MM.1S (cell line): Measurements from ENCODE around the gene FGD4.

Experiments used
- EZH2 ChIP-seq: fragments of 300-600 bp; sonication (generic); optimal IDR thresholded peaks from 2 replicates; pipeline ENCODE3; 2017; ENCODE audit warnings: low read depth, mild to moderate bottlenecking, antibody characterized with exemption, low read length, mixed read lengths
- TF ChIP-seq, protein P1 (sequence below): fragments of 300-600 bp; sonication (generic); IDR thresholded peaks from 2 replicates; pipeline ENCODE4 v1.5.1; 2016; ENCODE audit warnings: antibody characterized with exemption, low read length, mixed read lengths

DNA sequence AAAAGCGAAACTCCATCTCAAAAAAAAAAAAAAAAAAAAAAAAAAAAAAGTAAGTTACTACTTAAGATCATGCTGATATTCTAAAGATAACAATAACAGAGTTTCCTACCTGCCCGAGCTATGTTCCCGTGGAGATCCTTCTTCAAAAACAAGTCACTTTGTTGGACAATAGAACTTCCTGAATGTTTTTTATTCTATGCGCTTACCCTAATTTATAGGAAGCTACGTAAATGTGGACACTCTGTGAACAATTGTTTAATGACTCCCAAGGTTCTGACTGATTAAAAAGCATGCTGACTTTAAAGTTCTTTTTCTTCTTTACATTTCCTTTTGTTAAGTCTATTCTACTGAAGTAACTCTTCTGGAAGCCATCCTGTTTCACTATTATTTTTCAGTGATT is 52.5 kb downstream of the FGD4 start:
- no peak for TF ChIP-seq EZH2
- TF ChIP-seq, protein P1, sequence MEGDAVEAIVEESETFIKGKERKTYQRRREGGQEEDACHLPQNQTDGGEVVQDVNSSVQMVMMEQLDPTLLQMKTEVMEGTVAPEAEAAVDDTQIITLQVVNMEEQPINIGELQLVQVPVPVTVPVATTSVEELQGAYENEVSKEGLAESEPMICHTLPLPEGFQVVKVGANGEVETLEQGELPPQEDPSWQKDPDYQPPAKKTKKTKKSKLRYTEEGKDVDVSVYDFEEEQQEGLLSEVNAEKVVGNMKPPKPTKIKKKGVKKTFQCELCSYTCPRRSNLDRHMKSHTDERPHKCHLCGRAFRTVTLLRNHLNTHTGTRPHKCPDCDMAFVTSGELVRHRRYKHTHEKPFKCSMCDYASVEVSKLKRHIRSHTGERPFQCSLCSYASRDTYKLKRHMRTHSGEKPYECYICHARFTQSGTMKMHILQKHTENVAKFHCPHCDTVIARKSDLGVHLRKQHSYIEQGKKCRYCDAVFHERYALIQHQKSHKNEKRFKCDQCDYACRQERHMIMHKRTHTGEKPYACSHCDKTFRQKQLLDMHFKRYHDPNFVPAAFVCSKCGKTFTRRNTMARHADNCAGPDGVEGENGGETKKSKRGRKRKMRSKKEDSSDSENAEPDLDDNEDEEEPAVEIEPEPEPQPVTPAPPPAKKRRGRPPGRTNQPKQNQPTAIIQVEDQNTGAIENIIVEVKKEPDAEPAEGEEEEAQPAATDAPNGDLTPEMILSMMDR, result no peak
